ENCODE measurements around the gene PCNX4.

Gene PCNX4

DNA sequence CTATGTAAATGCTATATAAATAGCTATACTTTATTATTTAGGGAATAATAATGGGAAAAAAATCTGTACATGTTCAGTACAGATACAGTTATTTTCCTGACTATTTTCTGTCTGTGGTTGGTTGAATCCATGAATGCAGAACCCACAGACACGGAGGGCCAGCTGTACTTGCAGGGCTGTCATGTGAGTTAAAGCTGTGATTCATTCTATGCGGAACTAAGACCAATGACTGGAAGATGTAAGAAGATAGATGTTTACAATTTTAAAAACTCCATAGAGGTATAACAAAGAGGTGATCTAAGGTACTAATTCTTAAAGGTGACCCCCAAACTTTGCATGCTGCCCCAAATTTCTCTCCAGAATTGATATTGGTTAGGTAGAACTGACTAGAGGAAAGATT lies 14.6 kb downstream of the PCNX4 start:
- no peak for DNase-seq

DNA sequence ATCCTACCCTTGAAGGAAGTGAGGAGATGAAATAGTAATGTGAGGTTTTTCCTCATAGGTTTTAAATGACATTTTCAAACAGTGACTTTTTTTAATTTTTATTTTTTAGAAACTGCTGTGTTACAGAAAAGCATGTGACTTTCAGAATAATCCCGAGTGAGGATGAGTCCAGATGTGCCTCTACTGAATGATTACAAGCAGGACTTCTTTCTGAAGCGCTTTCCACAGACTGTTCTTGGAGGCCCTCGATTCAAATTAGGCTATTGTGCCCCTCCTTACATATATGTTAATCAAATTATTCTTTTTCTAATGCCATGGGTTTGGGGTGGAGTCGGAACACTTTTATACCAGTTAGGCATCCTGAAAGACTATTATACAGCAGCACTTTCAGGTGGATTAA lies 15.8 kb downstream of the PCNX4 start:
- no peak for DNase-seq

DNA sequence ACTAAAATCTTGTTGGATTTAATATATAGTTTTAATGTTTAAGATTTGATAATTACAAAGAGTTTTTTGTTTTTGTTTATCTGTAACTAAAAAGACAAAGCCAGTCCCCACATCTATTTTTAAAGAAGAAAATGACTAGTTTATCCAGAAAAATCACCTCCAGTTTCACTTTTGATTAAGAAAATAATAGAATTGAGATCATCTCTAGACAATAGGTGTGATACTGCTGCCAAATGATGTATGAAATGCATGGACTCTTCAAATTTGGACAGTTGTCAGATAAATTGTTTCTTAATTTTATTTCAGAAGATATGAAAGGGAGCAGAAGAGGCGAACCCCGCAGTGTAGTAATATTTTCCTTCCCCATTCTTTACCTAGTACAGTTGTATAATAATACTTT lies 20.0 kb downstream of the PCNX4 start:
- no peak for DNase-seq

DNA sequence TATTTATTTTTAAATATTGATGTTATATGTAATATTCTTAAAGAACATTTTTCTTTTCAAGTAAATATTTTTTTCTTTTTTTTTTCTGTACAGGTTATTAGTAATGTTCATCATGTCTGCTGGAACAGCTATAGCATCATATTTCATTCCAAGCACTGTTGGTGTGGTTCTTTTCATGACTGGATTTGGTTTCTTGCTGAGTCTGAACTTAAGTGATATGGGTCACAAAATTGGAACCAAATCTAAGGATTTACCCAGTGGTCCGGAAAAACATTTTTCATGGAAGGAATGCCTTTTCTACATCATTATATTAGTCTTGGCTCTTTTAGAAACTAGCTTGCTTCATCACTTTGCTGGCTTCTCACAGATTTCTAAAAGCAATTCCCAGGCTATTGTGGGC lies 23.2 kb downstream of the PCNX4 start:
- no peak for DNase-seq

DNA sequence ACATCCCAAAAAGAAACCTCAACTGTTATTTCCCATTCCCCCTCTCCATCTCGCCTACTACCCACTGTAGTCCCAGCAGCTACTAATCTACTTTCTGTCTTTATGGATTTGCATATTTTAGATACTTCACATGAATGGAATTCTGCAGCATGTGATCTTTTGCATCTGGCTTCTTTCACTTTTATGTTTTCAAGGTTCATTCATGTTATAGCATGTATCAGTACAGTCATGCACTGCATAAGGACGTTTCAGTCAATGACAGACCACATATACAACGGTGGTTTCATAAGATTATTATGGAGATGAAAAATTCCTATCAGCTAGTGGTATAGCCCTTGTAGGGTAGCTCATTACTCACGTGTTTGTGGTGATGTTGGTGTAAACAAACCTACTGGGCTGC lies 24.5 kb downstream of the PCNX4 start:
- DNase-seq, result no peak

DNA sequence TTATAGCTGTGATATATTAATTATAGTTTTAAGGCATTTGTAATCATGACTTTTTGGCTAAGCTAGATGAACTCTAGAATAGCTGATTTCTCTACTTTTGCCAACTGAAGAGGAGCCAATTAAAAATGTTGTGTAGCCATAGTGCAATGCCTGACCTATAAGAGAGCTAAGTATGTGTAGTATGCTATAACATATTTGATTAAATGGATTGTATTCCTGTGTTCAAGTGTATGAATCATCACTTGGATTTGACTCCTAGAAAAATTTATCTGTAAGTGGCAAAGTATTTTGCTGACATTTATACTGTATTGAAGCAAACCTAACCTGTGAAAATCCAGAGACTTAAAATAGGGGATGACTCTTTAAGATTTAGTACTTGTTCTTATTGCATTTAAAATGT lies 34.2 kb downstream of the PCNX4 start:
- DNase-seq, result no peak

DNA sequence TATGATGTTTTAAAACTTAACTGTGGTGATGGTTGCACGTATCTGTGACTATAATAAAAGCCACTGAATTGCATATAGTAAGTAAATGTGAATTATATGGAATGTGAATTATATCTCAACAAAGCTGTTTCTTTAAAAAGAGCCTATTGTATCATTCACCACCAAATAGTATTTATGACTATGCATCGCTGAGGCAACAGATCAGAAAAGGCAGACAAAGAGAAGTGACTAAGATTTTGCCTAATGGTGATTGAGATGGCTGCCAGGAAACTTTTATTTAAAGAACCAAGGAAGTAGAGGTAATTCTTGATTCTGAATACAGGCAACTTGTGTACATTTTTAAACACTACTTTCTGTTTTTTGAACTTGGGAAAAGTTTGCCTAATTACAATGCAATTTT lies 41.8 kb downstream of the PCNX4 start:
- DNase-seq, result peak; percentile 13

DNA sequence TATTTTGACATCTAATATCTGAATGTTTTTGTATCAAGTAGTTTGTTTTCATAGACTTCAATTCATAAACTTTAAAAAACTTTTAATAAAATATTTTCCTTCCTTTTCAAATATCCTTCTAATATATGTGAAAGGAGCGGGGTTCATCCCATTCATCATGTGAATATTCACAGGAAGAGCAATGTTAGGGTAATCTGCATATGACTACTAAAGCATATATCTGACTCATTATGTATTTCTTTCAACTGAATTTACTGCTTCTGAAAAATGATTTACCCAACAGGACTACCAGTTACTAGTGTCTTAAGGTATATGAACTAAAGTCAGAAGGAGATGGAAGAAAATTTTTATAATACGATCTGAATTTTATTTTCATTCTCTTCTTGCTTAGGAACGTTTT lies 43.0 kb downstream of the PCNX4 start:
- DNase-seq, result no peak

DNA sequence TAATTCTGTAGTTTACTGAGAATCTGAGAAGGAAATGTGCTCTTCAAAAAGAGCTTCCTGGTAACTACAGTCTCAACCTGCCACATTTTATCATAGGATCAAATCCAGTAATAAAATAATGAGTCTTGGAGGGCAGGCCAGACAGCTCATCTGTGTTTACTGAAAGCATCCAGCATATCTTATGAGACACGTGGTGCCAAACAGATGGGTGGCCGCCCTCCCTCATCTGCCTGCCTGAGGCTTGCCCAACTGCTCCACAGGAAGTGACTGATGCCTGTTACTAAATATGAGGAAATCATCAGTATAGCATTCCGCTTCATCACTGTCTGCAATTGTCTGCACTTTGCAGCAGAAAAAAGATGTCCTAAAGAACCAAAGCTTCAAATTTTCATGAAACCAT lies 60.0 kb downstream of the PCNX4 start:
- peak; percentile 80 for DNase-seq

DNA sequence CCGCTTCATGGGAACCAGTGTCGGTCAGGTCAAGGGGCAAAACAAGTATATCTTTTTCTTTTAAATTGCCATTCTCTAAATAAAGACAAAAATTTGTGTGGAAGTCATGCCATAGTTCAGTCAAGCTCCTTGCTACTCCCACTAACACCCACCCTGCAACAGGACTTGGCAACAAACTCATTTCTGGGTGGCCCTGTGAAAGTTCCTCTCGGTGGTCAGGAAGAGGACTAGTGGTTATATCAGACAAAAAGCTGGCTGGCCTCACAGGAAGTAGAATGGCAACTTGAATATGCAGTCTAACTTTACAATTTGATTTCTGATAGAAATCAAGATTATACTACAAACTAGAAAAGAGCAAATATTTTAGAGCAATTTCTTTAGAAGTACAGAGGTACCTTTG lies 62.3 kb downstream of the PCNX4 start:
- peak; percentile 24 for DNase-seq

DNA sequence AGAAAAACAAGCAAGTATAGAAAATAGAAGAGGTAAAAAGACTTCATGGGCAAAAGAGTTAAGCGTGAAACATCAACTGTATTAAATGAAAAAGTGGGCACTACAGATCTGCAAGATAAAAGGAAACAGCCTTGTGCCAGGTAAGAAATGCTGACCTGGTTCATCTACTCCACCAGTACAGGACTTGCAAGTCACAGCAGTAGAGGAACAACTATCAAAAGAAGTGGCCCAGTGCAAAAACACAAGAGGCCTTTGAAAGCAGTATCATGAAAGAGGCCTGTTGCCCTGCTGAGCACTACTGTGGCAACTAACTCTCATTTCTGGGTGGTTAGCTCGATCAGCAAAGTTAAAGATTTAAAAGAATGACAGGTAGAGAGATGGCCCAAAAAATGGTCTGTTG lies 62.9 kb downstream of the PCNX4 start:
- no peak for DNase-seq

DNA sequence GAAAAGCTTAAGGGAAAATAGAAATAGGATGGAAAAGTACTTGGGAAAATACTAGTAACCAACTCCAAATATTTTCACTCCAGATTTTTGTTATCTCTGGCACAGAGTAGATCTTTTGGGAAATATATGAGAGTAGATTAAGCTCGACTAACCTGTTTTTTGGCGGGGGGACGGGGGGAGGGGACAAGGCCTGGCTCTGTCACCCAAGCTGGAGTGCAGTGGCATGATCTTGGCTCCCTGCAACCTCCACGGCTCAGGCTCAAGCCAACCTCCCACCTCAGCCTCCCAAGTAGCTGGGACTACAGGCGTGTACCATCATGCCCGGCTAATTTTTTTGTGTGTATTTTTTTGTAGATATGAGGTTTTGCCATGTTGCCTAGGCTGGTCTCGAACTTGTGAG lies 68.7 kb downstream of the PCNX4 start:
- no peak for DNase-seq

DNA sequence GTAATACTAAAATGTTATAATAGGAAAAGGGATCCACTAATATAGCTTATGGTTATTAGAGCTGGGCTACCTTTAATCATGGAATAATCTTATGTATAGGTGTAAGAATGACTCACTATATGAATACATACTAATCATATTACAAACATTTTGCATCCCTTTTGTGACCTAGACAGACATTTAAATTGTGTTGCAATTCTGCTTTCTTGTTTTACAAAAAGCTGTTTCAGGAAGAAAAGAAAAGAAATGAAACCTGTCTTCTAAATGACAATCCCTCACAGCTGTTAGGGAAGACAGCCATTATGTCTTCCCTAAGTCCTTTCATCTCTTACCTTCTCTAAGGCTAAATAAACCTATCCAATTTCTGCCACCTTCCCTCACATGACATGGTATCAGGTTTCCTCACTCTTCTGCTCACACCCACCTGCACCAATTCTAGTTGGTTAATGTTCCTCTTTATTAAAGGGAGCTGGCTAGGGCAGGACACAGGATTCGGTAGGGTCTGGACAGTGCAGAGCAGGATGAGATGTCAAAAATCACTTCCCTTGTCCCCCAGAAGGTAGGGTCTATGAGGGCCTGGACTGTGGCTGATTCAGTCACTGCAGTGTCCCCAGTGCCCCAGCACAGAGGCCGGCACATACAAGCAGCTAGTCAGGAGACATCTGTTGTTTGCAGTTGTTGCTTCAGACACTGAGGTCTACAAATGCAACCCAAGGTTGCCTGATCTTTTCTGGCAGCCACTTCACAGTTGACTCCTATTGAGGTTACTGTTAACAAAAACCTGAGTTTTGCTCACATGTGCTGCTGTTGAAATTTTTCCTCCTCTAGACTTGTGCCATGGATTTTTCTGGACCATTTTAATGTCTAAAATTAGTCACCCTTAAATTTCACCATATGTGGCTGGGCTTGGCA lies 69.7 kb downstream of the PCNX4 start:
- DNase-seq, result no peak

DNA sequence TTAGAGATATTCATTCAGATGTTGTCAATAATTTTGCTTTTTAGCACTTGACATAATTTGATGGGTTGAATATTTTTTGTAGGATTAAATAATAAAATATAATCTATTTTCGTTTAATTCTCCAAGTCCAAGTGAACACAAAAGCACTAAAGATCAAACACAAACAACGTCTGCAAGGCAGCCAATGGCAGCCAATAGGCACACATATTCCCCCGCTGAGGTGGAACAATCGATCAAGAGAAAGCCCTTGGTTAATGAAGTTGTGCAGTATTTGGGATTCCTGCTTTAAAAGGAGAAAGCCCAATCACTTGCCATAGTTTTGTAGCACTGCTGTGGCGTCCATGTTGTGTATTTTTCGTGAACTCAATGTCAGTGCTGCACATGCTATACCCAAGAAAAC lies 72.0 kb downstream of the PCNX4 start:
- no peak for DNase-seq

DNA sequence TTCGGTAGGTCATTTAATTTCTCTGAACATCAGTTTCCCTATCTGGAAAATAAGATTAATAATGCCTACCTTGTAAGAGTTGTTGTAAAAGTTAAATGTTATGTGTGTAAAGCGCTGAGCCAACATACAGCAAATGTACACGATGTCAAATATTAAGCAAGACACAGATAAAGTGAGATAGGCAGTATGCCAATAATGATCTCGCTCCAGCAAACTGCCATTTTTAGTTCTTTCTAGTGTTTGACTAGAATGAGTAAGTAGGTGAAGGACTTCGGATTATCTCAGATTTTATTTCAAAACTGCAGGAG lies 72.6 kb downstream of the PCNX4 start:
- DNase-seq, result no peak

DNA sequence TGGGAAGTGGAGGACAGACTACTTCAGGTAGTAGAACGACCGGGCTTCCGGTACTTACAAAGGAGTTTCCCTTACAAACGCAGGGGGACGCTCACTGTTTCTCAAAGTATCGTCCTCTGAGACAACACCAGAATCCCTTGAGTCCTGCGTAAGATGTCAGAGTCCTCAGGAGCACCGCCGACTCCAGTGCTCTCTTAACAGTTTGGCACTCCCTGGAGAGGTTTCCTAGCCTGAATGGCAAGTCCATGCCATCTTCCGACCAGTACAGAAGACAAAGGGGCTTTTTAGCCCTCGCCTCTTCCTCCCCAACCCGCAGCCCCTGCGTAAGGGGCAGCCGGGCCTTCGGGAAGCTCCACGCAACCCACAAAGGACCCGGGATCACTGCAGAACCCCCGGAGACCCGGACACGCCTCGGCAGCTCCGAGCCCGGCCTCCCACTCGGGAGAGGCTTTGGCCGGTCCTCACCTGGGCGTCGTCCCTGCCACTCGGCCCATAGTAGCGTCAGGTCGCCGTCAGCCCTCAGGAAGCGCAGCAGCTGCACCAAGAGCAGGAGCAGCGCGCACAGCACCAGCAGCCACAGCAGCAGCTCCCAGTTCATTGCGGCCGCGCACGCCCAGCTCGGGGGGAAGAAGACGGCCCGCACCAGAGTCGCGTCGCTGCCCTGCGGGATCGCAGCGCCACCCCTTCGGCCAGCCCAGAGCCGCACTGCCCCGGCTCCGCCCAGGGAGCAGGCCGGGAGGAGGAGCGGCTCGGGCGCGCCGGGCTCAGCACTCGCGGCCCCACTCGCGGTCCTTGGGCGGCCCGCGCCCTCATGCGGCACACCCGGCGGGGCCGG lies 73.2 kb downstream of the PCNX4 start, which contains the start of gene DHRS7:
Gene DHRS7, minus strand, starts transcription at position 687 of the 835 bp plus-strand sequence. Its CDS starts 89 bp downstream, at position 598.
- peak; percentile 84 for DNase-seq

DNA sequence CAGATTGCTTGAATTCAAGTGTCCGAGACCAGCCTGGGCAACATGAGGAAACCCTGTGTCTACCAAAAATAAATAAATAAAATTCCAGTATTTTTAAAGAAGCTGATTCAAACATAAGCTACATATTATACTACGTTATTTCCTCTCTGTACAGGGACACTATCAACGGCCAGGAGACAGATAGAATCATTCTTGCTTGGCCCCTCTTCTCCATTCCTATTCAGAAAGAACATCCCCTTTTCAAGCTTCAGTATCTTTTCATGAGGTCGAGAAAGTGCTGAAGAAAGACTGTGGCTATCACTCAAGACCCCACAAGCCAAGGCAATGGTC lies 73.8 kb downstream of the PCNX4 start:
- DNase-seq, result no peak

DNA sequence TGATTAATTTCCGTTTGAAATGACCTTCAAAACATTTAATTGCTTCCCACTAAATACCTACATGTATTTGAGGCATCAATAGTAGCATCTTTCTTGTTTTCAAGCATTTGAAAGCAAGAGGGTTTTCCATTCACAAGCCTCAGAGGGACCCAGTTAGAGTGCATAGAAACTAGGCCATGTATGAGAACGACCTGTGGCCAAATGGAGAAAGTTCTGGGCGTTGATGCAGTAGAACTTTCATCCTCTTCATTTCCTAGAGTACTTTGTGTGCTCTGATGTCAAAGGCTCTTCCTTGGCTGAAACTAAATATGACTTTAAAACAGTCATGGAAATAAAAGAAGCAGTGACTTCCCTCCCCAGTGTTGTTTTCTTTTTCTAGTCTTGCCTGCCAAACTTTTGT lies 74.4 kb downstream of the PCNX4 start:
- DNase-seq, result no peak

DNA sequence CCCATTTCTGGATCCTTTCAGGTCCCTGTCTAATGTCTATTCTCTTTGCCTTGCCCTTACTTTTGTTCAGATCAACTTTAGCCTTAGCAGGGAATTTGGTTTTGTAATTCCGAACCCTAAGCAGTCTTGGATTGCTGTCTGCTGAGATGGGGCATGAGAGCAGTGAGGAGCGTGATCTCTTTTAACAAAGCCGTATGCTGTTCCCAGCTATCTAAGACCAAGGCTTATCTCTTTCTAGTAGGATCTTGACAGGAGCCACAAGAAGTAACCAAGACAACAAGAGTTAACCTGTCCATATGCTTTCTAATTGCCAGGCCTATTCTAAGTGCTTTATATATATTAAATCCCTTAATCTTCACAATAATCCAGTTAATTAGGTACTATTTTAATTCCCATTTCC lies 78.0 kb downstream of the PCNX4 start:
- DNase-seq, result no peak

DNA sequence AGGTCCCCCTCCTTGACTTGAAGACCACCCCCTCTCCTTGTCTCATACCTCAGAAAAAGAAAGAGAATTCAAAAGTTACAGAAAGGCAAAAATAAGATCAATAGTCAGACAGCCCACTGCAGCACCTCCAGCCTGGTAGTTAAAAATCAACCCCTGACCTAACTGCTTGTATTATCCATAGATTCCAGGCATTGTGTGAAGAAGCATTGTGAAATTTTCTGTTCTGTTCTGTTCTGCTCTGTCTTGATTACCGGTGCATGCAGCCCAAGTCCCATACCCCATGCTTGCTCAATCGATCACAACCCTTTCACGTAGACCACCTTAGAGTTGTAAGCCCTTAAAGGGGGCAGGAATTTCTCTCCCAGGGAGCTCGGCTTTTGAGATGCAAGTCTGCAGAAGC lies 79.2 kb downstream of the PCNX4 start:
- DNase-seq, result no peak

DNA sequence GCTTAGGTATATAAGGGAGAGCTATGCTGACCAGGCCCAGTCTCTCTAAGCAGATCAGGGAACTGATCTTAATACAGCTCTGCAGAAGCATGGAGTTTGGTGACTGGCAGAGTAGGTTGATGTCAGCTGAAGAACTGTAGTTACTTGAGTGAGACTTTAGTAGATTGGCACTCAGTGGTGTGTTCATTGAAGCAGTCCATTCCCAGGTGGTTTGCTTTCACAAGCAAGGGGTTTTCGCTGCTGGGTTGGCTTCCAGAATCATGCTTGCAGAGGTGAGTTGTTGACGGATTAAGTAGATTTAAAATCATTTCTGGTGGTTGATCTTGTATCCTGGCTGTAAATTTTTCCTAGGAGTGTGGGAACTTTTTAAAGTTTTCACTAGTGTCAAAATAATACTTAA lies 80.0 kb downstream of the PCNX4 start:
- DNase-seq, result no peak

DNA sequence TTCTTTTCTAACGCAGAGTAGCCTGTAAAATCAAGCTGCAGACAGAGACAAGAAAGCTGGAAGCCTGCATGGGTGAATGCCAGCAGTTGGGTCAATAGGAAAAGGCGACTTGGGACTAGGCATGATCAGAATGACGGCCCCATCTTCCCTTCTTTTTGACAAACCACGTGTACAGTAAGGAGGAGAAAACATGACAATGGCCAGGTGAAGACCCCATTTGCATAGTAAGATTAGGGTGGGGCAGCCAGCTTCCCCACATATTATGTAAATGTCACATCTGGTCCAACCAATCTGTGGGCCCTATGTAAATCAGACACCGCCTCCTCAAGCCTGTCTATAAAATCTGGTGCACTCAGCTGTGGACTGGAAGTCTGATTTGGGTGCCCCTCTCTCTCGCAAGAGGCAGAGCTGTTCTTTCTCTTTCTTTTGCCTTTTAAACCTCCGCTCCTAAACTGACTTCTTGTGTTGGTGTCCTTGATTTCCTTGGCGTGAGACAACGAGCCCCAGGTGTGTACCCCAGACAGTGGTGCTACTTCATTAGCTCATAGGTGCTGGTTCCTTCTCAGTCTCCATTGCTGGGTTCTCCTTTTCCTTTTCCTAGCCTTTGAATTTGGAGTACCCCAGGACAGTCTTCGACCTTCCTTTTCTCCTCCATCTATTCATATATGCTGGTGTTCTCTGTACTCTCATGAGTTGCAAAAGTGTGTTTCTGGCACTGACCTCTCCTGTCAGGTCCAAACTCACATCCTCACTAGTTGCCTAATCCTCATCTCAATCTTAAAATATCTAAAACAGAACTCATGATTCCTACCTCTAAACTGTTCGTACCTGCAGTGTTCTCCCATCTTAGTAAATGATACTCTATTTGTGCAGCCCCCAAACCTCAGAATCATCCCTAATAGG lies 82.9 kb downstream of the PCNX4 start:
- no peak for DNase-seq

DNA sequence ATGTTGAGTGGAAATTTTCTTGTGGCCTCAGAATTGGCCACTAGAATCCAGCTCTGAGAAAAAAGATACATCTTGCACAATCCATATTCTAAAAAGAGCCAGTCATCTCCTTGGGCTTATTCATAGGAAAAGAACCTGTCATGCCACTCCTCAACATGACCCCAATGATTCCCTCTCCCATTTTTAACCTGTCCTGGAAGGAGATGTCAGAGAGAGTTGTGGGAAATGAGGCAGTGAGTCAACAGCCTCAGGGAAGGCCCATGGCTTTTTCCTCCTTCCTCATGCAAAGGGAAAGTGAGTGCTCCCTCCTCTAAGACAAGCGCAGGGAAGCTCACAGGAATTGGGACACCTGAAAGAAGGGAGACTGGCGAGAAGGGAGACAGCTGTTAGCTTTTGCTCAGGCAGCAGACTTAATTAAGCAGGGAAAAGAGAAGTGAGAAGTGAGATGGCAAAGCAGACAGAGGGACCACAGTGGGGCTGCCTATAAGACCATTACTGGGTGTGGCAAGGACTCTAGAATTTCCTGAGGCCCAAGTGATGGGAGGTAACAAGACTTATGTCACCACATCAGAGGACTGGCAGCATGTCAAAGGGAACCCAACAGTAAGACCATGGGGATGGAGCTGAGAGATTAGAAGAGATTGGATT lies 83.7 kb downstream of the PCNX4 start:
- DNase-seq, result no peak
